WTC11 (cell line): ENCODE data around the gene SYNRG. TPM values are rescaled to one million over a fixed set of nuclear protein-coding genes. Genes with fewer than 3 reads are reported as not detected.

Experiments
- ATAC-seq: fragments of 200-7000 bp; cut with Tn5 transposase; 2 replicates; pipeline ENCODE4 v1.10.0; 2021; ENCODE audit warnings: mild to moderate bottlenecking, moderate library complexity
- CTCF ChIA-PET: fragments of 300-600 bp; sonication (Branson Sonifier 250); formaldehyde crosslinking; loops from one replicate; lab custom pipeline; 2021; ENCODE audit warnings: antibody characterized with exemption; lab: Charles Lee
- POLR2A ChIA-PET: fragments of 350-600 bp; sonication (Branson Sonifier 250); formaldehyde crosslinking; loops from one replicate; lab custom pipeline; 2021; ENCODE audit warnings: antibody characterized with exemption; lab: Charles Lee
- DNase-seq: peaks from one replicate; pipeline ENCODE4 v3.0.0; 2021; ENCODE audit warnings: low spot score
- H3K27ac Mint-ChIP-seq: 2 replicates; pipeline ENCODE4 v1.8.0; 2021; ENCODE audit warnings: mixed read lengths
- H3K27me3 Mint-ChIP-seq: 2 replicates; pipeline ENCODE4 v1.8.0; 2021; ENCODE audit warnings: low read depth, mild to moderate bottlenecking, moderate library complexity, mixed read lengths
- H3K36me3 Mint-ChIP-seq: 2 replicates; pipeline ENCODE4 v1.8.0; 2021; ENCODE audit warnings: mixed read lengths
- H3K4me1 Mint-ChIP-seq: 2 replicates; pipeline ENCODE4 v1.8.0; 2022; ENCODE audit warnings: mixed read lengths
- H3K4me3 Mint-ChIP-seq: 2 replicates; pipeline ENCODE4 v1.8.0; 2021; ENCODE audit warnings: mild to moderate bottlenecking, moderate library complexity, mixed read lengths
- H3K9me3 Mint-ChIP-seq: 2 replicates; pipeline ENCODE4 v1.8.0; 2021; ENCODE audit warnings: mixed read lengths
- AFF4 ChIP-seq: sonication (generic); formaldehyde crosslinking; IDR thresholded peaks from 2 replicates; pipeline ENCODE4 v1.8.1; 2023; ENCODE audit warnings: mild to moderate bottlenecking, missing genetic modification reagents, borderline replicate concordance
- AR ChIP-seq: fragments of 250-450 bp; sonication (Bioruptor Pico); IDR thresholded peaks from 2 replicates; pipeline ENCODE4 v1.9.0; 2021; ENCODE audit warnings: mild to moderate bottlenecking
- CBFB ChIP-seq: sonication (generic); formaldehyde crosslinking; IDR thresholded peaks from 2 replicates; pipeline ENCODE4 v1.8.1; 2022; ENCODE audit warnings: mild to moderate bottlenecking, low read depth, missing genetic modification reagents
- CREM ChIP-seq: sonication (generic); formaldehyde crosslinking; IDR thresholded peaks from 2 replicates; pipeline ENCODE4 v1.8.1; 2022; ENCODE audit warnings: mild to moderate bottlenecking, missing genetic modification reagents, moderate library complexity
- CTCF ChIP-seq: fragments of 200-600 bp; IDR thresholded peaks from 2 replicates; pipeline ENCODE4 v1.8.0; 2022; ENCODE audit warnings: antibody characterized with exemption
- ESRRA ChIP-seq: sonication (generic); formaldehyde crosslinking; IDR thresholded peaks from 2 replicates; pipeline ENCODE4 v1.8.1; 2022; ENCODE audit warnings: mild to moderate bottlenecking, missing genetic modification reagents, borderline replicate concordance
- GABPB1 ChIP-seq: sonication (generic); formaldehyde crosslinking; IDR thresholded peaks from 2 replicates; pipeline ENCODE4 v1.8.1; 2023; ENCODE audit warnings: mild to moderate bottlenecking, missing genetic modification reagents
- MXD4 ChIP-seq: fragments of 250-450 bp; sonication (Bioruptor Pico); IDR thresholded peaks from 2 replicates; pipeline ENCODE4 v1.8.0; 2021; ENCODE audit warnings: mild to moderate bottlenecking, moderate library complexity, borderline replicate concordance
- MYBL2 ChIP-seq: sonication (generic); formaldehyde crosslinking; IDR thresholded peaks from 2 replicates; pipeline ENCODE4 v1.8.1; 2023; ENCODE audit warnings: mild to moderate bottlenecking, moderate library complexity, missing genetic modification reagents
- NFYB ChIP-seq: sonication (generic); formaldehyde crosslinking; conservative IDR thresholded peaks from 2 replicates; pipeline ENCODE4 v1.8.0; 2022; ENCODE audit warnings: low read depth, missing genetic modification reagents
- SMAD3 ChIP-seq: sonication (generic); formaldehyde crosslinking; IDR thresholded peaks from 2 replicates; pipeline ENCODE4 v1.8.0; 2022; ENCODE audit warnings: missing genetic modification reagents, mild to moderate bottlenecking, borderline replicate concordance
- TCF7 ChIP-seq: sonication (generic); formaldehyde crosslinking; IDR thresholded peaks from 2 replicates; pipeline ENCODE4 v1.8.0; 2022; ENCODE audit warnings: mild to moderate bottlenecking, low read depth, missing genetic modification reagents, moderate library complexity
- ZBTB21 ChIP-seq: sonication (generic); formaldehyde crosslinking; IDR thresholded peaks from 2 replicates; pipeline ENCODE4 v1.8.1; 2023; ENCODE audit warnings: mild to moderate bottlenecking, missing genetic modification reagents, borderline replicate concordance
- ZNF121 ChIP-seq: sonication (generic); formaldehyde crosslinking; IDR thresholded peaks from 2 replicates; pipeline ENCODE4 v1.8.0; 2023; ENCODE audit warnings: missing genetic modification reagents
- ZNF671 ChIP-seq: fragments of 250-450 bp; sonication (Bioruptor Pico); IDR thresholded peaks from 2 replicates; pipeline ENCODE4 v1.8.0; 2021; ENCODE audit warnings: mild to moderate bottlenecking
- total RNA-seq: library from RNA; stranded (reverse); gene quantifications from 3 replicates; pipeline ENCODE4 v1.2.3, GENCODE V29; 2021

The SYNRG gene
- total RNA-seq, 1 experiment from 2014 or later, result 31.3 TPM

- Mint-ChIP-seq H3K4me1 (peaks cover 4% of the 10 kb centered on the region; the same call in 1 of the 2 replicates), H3K9me3 (no peaks in the 10 kb centered on the region), H3K4me3 (no peak overlapping the region), H3K27ac (no peak overlapping the region), H3K36me3 (no peaks in the 10 kb centered on the region), H3K27me3 (peaks cover 39% of the 10 kb centered on the region)
- no peak for DNase-seq
- TF ChIP-seq CREM (CRISPR knock-in tag), result no peak
- TF ChIP-seq MYBL2 (CRISPR knock-in tag), result no peak
- no peak for TF ChIP-seq ZNF121 (CRISPR knock-in tag)
- TF ChIP-seq SMAD3 (CRISPR knock-in tag), result no peak
- TF ChIP-seq AR, result no peak
- no peak for TF ChIP-seq MXD4 (CRISPR knock-in tag)
- TF ChIP-seq ZNF671, result no peak
- no peak for TF ChIP-seq CTCF
- no peak for TF ChIP-seq TCF7
- CTCF ChIA-PET, result interaction anchor here (1.1 to 5.5 kb wide), 2 partner anchors 143 to 168 kb away, joined by 4 to 46 read pairs; no protein-coding TSS in a partner anchor
- POLR2A ChIA-PET, result no interaction called here
- no peak for ATAC-seq
Measured at GRCh38 chr17:37648555-37648954, 39.3 kb upstream of the SYNRG start.

GRCh38 chr17:37647856-37648255, 38.6 kb upstream of the SYNRG start:
- Mint-ChIP-seq H3K27ac (no peak overlapping the region), H3K36me3 (no peaks in the 10 kb centered on the region), H3K4me1 (peaks cover 4% of the 10 kb centered on the region; the same call in 1 of the 2 replicates), H3K9me3 (no peaks in the 10 kb centered on the region), H3K4me3 (no peak overlapping the region), H3K27me3 (peaks cover 39% of the 10 kb centered on the region)
- ATAC-seq, result no peak
- no peak for DNase-seq
- POLR2A ChIA-PET, result interaction anchor here (0.6 kb wide), 1 partner anchor 194 kb away, joined by 5 read pairs; no protein-coding TSS in a partner anchor
- TF ChIP-seq GABPB1 (CRISPR knock-in tag) (no peak), ZBTB21 (CRISPR knock-in tag) (no peak), AFF4 (CRISPR knock-in tag) (no peak), NFYB (CRISPR knock-in tag) (no peak), ESRRA (no peak), CBFB (CRISPR knock-in tag) (no peak)
- TF ChIP-seq, all 79 proteins: peak for 0
- CTCF ChIA-PET, result interaction anchor here (5.5 kb wide), 1 partner anchor 169 kb away, joined by 46 read pairs; no protein-coding TSS in a partner anchor

- peaks cover 39% of the 10 kb centered on the region for H3K27me3 Mint-ChIP-seq
- H3K27ac Mint-ChIP-seq, result no peak overlapping the region
- ChIA-PET CTCF (no interaction called here), POLR2A (no interaction called here)
- no peaks in the 10 kb centered on the region for H3K9me3 Mint-ChIP-seq
- H3K4me1 Mint-ChIP-seq, result peaks cover 13% of the 10 kb centered on the region
- ATAC-seq (no peak), DNase-seq (no peak)
- H3K36me3 Mint-ChIP-seq, result peaks cover 22% of the 10 kb centered on the region
- TF ChIP-seq ZNF121 (CRISPR knock-in tag), result no peak
- H3K4me3 Mint-ChIP-seq, result peak overlapping the region; percentile 97
Measured at GRCh38 chr17:37643869-37644268, 34.7 kb upstream of the SYNRG start.
